Parathyroid adenoma (tissue), 2 donors: ENCODE results near the gene AHI1.

Experiments
- H2AFZ ChIP-seq: fragments of 300-600 bp; sonication (generic); one replicate; pipeline ENCODE4 v1.7.0; 2017; ENCODE audit warnings: antibody characterized with exemption, mild to moderate bottlenecking
- H3K27ac ChIP-seq: fragments of 300-600 bp; sonication (generic); one replicate; pipeline ENCODE4 v1.7.0; 2017
- H3K27me3 ChIP-seq: fragments of 300-600 bp; sonication (generic); one replicate; pipeline ENCODE4 v1.7.0; 2017; ENCODE audit warnings: low read length; ENCODE audit not compliant: control insufficient read depth, insufficient read depth
- H3K36me3 ChIP-seq: fragments of 300-600 bp; sonication (generic); one replicate; pipeline ENCODE4 v1.7.0; 2017; ENCODE audit warnings: low read length; ENCODE audit not compliant: control insufficient read depth, insufficient read depth
- H3K4me1 ChIP-seq: fragments of 300-600 bp; sonication (generic); one replicate; pipeline ENCODE4 v1.7.0; 2017; ENCODE audit warnings: control low read depth
- H3K4me2 ChIP-seq: fragments of 300-600 bp; sonication (generic); one replicate; pipeline ENCODE4 v1.7.0; 2017; ENCODE audit warnings: low read length
- H3K4me3 ChIP-seq: fragments of 300-600 bp; sonication (generic); one replicate; pipeline ENCODE4 v1.7.0; 2017; ENCODE audit warnings: low read depth, low read length
- H3K79me2 ChIP-seq: fragments of 300-600 bp; sonication (generic); one replicate; pipeline ENCODE4 v1.7.0; 2017; ENCODE audit warnings: control low read depth
- H3K9ac ChIP-seq: fragments of 300-600 bp; sonication (generic); one replicate; pipeline ENCODE4 v1.7.0; 2017; ENCODE audit warnings: mild to moderate bottlenecking
- H3K9me3 ChIP-seq: fragments of 300-600 bp; sonication (generic); one replicate; pipeline ENCODE4 v1.7.0; 2017; ENCODE audit warnings: low read length; ENCODE audit not compliant: control insufficient read depth
- CTCF ChIP-seq: fragments of 300-600 bp; sonication (generic); IDR thresholded peaks from one replicate; pipeline ENCODE4 v1.7.0; 2017; ENCODE audit warnings: antibody characterized with exemption, mild to moderate bottlenecking
- donor health status: primary hyperparathyroidism.

Gene AHI1

GRCh38 chr6:135283926-135284325, 213.6 kb downstream of the AHI1 start:
- Histone ChIP-seq H3K9me3 (no peaks in the 10 kb centered on the region), H3K4me2 (no peak overlapping the region), H3K4me3 (no peak overlapping the region), H2AFZ (no peak overlapping the region), H3K79me2 (no peaks in the 10 kb centered on the region), H3K9ac (no peak overlapping the region), H3K4me1 (no peaks in the 10 kb centered on the region), H3K36me3 (no peaks in the 10 kb centered on the region), H3K27ac (no peak overlapping the region), H3K27me3 (no peaks in the 10 kb centered on the region)
- no peak for TF ChIP-seq CTCF

- no peak overlapping the region for H3K9ac ChIP-seq
- H3K9me3 ChIP-seq = no peaks in the 10 kb centered on the region
- TF ChIP-seq CTCF = no peak
- no peaks in the 10 kb centered on the region for H3K79me2 ChIP-seq
- H3K4me3 ChIP-seq = no peak overlapping the region
- no peak overlapping the region for H2AFZ ChIP-seq
- no peaks in the 10 kb centered on the region for H3K4me1 ChIP-seq
- H3K27me3 ChIP-seq = no peaks in the 10 kb centered on the region
- H3K27ac ChIP-seq = no peak overlapping the region
- H3K36me3 ChIP-seq = no peaks in the 10 kb centered on the region
- H3K4me2 ChIP-seq = no peak overlapping the region
Measured at GRCh38 chr6:135282395-135282794, 215.1 kb downstream of the AHI1 start.

GRCh38 chr6:135281964-135282363, 215.6 kb downstream of the AHI1 start:
- TF ChIP-seq CTCF = no peak
- no peaks in the 10 kb centered on the region for H3K27me3 ChIP-seq
- no peaks in the 10 kb centered on the region for H3K79me2 ChIP-seq
- H3K4me3 ChIP-seq = no peak overlapping the region
- no peak overlapping the region for H3K4me2 ChIP-seq
- no peaks in the 10 kb centered on the region for H3K9me3 ChIP-seq
- H3K9ac ChIP-seq = no peak overlapping the region
- no peaks in the 10 kb centered on the region for H3K36me3 ChIP-seq
- H3K4me1 ChIP-seq = no peaks in the 10 kb centered on the region
- no peak overlapping the region for H2AFZ ChIP-seq
- H3K27ac ChIP-seq = no peak overlapping the region

- Histone ChIP-seq H2AFZ (no peak overlapping the region), H3K27me3 (no peaks in the 10 kb centered on the region), H3K9me3 (no peaks in the 10 kb centered on the region), H3K4me2 (no peak overlapping the region), H3K9ac (no peak overlapping the region), H3K79me2 (no peaks in the 10 kb centered on the region), H3K27ac (no peak overlapping the region), H3K36me3 (no peaks in the 10 kb centered on the region), H3K4me3 (no peak overlapping the region), H3K4me1 (no peaks in the 10 kb centered on the region)
- no peak for TF ChIP-seq CTCF
Measured at GRCh38 chr6:135281227-135281626, 216.3 kb downstream of the AHI1 start.

- no peak for TF ChIP-seq CTCF
- Histone ChIP-seq H2AFZ (no peak overlapping the region), H3K4me2 (no peak overlapping the region), H3K9ac (no peak overlapping the region), H3K36me3 (no peaks in the 10 kb centered on the region), H3K9me3 (no peaks in the 10 kb centered on the region), H3K79me2 (no peaks in the 10 kb centered on the region), H3K27ac (no peak overlapping the region), H3K27me3 (no peaks in the 10 kb centered on the region), H3K4me3 (no peak overlapping the region), H3K4me1 (no peaks in the 10 kb centered on the region)
Measured at GRCh38 chr6:135280375-135281136, 217.0 kb downstream of the AHI1 start.
